Left forelimb (tissue), 1 donor: ENCODE measurements around the gene TNKS1BP1.
"Not testable (repeated sequence)": the region's sequence is repeated elsewhere in the genome, so short reads cannot be mapped to it uniquely, and the experiment has no call there.

Experiments
- DNase-seq: peaks from one replicate; pipeline ENCODE4 v3.0.0-alpha.2; 2018; ENCODE audit warnings: low spot score

TNKS1BP1 gene, protein sequence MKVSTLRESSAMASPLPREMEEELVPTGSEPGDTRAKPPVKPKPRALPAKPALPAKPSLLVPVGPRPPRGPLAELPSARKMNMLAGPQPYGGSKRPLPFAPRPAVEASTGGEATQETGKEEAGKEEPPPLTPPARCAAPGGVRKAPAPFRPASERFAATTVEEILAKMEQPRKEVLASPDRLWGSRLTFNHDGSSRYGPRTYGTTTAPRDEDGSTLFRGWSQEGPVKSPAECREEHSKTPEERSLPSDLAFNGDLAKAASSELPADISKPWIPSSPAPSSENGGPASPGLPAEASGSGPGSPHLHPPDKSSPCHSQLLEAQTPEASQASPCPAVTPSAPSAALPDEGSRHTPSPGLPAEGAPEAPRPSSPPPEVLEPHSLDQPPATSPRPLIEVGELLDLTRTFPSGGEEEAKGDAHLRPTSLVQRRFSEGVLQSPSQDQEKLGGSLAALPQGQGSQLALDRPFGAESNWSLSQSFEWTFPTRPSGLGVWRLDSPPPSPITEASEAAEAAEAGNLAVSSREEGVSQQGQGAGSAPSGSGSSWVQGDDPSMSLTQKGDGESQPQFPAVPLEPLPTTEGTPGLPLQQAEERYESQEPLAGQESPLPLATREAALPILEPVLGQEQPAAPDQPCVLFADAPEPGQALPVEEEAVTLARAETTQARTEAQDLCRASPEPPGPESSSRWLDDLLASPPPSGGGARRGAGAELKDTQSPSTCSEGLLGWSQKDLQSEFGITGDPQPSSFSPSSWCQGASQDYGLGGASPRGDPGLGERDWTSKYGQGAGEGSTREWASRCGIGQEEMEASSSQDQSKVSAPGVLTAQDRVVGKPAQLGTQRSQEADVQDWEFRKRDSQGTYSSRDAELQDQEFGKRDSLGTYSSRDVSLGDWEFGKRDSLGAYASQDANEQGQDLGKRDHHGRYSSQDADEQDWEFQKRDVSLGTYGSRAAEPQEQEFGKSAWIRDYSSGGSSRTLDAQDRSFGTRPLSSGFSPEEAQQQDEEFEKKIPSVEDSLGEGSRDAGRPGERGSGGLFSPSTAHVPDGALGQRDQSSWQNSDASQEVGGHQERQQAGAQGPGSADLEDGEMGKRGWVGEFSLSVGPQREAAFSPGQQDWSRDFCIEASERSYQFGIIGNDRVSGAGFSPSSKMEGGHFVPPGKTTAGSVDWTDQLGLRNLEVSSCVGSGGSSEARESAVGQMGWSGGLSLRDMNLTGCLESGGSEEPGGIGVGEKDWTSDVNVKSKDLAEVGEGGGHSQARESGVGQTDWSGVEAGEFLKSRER (N-terminal part only)

DNA sequence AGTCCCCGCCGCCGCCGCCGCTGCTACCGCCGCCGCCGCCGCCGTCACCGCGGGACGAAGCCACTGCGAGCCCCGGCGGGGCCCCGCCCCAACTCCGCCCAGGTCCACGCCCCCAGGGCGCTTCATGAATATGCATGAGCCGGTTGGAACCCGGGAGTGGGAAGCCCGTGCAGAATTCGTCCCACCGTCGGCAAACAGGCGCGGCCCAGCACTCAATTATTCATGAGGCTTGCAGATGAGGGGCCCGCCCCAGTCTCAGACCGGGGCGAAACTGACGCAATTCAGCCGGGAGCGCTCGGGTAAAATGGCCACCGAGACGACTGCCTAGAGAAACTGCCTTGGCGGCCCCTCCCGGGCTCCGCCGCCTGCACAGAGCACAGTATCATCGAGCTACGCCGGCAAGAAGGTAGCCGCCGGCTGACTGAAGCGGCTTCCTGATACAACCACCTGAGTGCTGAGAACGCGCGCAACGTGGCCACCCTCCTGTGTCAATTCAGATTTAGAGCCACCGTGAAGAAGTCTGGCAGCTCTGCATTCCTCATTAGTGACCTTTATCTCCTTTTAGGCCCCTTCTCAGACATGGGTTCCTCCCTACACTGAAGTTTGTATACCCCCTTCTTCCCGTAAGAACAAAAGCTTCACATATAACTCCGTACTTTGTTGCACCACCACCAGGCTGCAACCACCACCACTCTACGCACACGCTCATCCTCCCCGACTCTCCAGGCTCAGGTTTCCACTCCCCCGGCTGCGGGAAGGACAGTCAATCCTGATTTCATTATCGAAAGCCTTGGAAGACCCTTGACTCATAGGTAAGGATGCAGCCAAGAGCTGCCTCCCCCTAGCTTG lies at the start of gene TNKS1BP1:
TSS of gene TNKS1BP1 (minus strand) at position 67 of the 849 bp plus-strand sequence. CDS start 3,067 bp downstream, outside the sequence.
- DNase-seq, result peak; percentile 96

GRCh38 chr11:57373146-57373545 lies 48.4 kb upstream of the TNKS1BP1 start:
- DNase-seq, result no peak

DNA sequence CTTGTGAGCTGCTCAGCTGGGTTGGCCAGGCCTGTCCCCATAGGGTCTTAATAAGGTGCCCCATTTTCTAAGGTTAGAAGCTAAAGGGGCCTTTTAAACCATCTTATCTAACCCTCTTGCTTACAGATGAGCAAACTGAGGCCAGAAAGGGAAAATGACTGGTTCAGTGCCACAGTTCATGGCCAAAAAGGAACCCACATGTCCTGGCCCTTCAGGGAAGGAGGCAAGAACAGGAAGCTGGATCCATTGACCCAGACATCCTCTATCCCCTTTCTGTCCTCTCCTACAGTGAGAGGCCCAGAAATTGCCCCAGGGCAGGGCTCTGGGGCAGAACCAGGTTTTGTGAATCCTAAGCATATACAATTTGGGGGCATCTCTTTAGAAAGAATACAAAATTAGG lies 46.2 kb upstream of the TNKS1BP1 start:
- no peak for DNase-seq

- no peak for DNase-seq
Observed at GRCh38 chr11:57370251-57370650, 45.5 kb upstream of the TNKS1BP1 start.

DNA sequence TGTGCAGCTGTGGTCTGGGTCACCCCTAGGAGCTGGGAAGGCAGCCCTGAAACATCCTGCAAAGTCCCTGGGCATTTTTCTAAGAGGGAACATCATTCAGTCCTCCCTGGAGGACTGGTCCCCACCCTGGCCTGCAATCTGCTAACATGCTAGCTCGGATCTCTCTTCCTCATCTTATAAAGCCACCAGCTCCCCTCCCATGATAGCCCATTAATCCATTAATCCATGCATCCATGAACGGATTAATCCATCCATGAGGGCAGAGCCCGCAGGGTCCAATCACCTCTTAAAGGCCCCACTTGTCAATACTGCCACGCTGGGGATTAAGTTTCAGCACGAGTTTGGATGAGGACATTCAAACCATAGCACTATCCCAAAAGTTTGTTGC lies 44.1 kb upstream of the TNKS1BP1 start:
- no peak for DNase-seq

DNA sequence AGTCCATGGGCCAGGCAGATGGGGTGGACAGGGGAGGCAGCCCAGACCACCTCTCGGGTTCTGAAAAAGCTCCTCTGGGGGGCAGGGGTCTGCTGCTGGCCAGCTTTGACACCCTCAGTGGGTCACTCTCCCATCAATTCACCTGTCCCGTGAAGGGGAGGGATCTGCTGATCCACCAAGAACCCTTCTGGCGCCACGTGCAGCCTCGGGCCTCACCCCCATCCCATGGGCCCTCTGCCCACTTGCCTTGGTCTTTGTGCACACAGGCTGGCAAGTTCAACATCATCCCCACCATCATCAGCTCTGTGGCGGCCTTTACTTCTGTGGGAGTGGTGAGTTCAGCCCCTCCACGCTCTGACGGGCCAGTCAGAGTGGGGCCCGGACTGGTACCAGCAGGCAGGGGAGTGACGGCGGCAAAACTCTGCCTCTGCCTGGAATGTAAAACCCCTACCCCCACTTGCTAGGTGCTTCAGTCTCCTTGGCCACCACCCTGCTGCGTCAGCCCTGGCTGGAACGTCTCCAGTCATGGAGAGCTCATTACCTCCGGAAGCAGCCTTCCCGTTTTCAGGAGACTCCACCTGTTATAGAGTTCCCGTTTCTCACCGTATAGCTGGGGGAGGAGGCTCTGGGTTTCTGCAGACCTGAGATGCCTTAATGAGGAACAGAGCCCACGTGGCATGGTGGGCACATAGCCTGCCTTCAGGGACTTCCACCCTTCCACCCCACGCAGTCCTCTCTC lies 43.5 kb upstream of the TNKS1BP1 start:
- DNase-seq, result no peak

GRCh38 chr11:57364851-57365660 lies 40.3 kb upstream of the TNKS1BP1 start:
- DNase-seq, result no peak

DNA sequence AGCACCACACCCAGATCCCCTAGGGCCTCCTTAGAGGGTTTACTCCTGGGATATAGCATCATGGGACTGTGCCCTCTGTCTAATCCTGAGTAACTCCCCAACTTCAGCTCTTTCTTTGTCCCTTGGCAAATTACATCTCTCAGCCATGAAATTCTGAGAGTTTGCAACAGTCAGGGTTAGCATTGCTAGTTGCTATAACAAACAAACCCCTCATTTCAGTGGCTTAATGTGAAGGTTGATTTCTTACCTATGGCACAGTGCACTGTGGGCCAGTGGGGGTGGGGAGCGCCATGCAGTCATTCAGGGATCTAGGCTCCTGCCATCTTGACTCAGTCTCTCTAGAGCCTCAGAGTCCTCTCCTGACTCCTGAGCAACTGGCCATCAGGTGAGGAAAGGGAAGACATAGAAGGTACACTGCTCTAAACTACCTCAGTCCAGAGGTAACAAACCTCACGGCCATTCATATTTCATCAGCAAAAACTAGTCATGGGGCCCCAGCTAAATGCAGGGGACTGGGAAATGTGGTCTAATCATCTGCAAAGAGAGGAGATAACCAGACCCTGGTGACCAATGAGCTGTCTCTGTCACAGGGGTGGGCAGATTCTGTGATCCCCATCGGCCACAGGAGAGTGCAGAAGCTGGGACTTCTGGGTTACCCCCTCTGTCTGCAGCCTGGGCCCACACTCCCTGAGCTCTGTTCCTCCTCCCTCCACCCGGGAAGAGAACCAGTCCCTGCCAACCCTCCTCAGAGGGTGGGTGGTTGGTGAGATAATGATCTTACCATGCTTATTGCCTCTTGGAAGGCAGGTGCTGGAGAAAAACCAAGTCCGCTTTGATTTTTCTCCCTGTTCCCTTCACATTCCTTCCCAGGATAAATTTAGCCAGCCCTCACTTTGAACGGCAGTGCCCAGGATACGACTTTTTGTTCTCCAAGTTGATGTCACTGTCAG lies 38.7 kb upstream of the TNKS1BP1 start:
- DNase-seq, result no peak

DNA sequence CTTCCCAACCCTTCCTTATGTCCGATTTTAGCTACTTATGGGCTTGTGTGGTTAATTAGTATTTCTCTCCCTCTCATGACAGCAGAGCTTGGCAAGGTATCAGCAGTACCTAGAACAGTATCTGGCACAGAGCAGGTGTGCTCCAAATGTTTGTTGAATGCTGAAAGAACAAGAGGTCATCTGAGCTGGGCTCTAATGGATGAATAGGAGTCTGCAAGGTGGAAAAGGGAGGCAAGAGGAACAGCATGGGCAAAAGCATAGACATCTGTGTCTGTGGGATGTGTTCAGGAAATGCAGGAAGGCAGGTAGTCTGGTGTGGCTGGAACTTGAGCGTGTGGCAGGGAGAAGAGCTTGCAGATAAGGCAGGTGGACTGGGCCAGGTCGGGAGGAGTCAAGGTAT lies 37.2 kb upstream of the TNKS1BP1 start:
- DNase-seq, result no peak

DNA sequence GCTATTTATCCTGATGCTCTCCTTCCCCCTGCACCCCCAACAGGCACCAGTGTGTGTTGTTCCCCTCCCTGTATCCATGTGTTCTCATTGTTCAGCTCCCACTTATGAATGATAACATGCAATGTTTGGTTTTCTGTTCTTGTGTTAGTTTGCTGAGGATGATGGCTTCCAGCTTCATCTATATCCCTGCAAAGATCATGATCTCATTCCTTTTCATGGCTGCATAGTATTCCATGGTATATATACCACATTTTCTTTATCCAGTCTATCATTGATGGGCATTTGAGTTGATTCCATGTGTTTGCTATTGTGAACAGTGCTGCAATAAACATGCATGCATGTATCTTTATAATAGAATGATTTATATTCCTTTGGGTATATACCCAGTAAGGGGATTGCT lies 36.7 kb upstream of the TNKS1BP1 start:
- not testable (repeated sequence) for DNase-seq

- DNase-seq, result no peak
Observed at GRCh38 chr11:57360991-57361390, 36.2 kb upstream of the TNKS1BP1 start.

DNA sequence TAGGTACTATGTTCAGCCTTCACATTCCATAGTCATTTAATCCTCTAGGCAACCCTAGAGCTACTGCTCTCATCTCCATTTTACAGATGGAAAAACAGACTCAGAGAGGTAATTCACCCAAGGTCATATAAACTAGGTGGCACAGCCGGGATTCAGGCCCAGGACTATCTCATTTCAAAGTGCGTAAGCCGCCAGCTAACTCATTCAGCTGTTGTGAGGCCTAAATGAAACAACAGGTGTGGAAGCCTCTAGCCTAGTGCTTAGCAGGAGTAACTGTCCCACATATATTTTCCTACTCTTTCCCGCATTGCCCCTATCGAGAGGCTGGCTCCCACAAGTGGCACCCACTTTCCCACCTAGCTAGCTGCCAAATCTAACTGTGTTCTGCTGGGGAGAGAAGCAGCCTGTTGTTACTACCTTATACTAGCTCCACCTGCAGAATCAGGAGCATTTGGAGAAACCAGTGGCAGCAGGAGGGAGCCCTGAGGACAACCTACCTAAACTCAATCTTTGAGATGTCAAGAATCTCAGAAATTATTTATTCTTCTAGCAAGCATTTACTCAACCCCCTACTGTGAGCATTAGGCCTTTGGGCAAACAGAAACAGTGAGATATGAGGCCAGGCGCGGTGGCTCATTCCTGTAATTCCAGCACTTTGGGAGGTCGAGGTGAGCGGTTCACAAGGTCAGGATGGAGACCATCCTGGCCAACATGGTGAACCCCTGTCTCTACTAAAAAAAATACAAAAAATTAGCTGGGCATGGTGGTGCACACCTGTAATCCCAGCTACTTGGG lies 35.3 kb upstream of the TNKS1BP1 start:
- DNase-seq, result no peak

- no peak for DNase-seq
Observed at GRCh38 chr11:57359396-57359795, 34.6 kb upstream of the TNKS1BP1 start.

GRCh38 chr11:57358991-57359390 lies 34.2 kb upstream of the TNKS1BP1 start:
- no peak for DNase-seq

DNA sequence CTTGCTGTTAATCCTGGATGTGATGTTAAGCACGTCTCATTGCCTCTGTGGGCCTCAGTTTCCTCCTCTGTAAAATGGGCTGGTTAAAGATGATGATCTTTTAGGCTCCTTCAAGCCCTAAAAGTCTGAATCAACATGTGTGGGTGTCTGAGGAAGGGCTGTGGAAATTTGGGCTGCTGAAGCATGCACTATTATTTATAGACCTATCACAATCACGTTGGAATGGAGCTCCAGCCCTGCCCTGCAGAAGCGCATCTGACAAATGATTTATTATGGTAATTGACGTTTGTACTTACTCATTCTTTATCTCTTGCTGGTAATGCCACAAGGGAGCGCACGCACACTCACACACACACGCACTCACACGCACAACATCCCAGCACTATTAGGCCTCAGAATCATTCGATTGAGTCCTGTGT lies 33.8 kb upstream of the TNKS1BP1 start:
- DNase-seq, result no peak

DNA sequence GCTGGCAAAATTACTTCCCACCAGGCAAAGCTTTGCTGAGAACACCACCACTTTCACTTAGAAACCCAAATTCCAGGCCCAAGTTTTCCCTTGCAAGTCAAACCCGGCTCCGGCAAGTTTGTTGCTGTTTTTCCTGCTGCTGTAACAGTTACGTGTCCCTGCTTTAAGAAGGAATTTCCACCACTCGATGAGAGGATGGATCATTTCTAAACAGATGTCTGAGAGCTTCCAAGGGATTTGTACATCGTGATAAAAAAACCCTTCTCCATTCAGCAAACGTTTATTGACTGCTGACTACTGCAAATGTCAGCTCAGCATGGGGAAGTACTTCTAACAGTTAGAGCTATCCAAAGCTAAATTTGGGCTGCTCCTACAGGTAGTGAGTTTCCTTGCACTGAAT lies 33.1 kb upstream of the TNKS1BP1 start:
- DNase-seq, result no peak

- DNase-seq, result no peak
Observed at GRCh38 chr11:57357310-57357709, 32.6 kb upstream of the TNKS1BP1 start.

DNA sequence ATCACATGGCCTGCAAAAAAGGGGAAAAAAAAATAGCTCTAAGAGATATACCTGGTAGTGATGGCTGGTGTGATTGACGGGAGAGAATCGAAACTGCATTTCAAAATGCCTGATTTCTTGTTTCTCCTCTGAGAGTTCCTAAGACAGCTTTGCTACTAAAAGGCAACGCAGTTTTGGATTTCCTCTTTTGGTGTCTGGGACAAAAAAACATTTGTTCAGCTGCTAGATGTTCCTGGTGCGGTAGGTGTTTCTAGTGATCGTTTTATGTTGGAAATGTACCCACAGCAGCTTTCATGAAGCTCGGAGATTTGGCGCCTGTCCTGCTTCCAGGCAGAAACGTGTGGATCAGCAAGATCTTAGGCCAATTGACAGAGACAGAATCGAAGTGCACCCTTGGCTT lies 31.5 kb upstream of the TNKS1BP1 start:
- DNase-seq, result no peak
